HG02884 (cell line): Measurements from ENCODE around the gene GGT6.
"Not testable (repeated sequence)": the region's sequence is repeated elsewhere in the genome, so short reads cannot be mapped to it uniquely, and the experiment has no call there.

Experiments used
- ATAC-seq: cut with Tn5 transposase; IDR thresholded peaks from one replicate; pipeline ENCODE4 v1.9.1; 2021; ENCODE audit warnings: mild to moderate bottlenecking, moderate library complexity; ENCODE audit not compliant: unreplicated experiment

GGT6 gene

DNA sequence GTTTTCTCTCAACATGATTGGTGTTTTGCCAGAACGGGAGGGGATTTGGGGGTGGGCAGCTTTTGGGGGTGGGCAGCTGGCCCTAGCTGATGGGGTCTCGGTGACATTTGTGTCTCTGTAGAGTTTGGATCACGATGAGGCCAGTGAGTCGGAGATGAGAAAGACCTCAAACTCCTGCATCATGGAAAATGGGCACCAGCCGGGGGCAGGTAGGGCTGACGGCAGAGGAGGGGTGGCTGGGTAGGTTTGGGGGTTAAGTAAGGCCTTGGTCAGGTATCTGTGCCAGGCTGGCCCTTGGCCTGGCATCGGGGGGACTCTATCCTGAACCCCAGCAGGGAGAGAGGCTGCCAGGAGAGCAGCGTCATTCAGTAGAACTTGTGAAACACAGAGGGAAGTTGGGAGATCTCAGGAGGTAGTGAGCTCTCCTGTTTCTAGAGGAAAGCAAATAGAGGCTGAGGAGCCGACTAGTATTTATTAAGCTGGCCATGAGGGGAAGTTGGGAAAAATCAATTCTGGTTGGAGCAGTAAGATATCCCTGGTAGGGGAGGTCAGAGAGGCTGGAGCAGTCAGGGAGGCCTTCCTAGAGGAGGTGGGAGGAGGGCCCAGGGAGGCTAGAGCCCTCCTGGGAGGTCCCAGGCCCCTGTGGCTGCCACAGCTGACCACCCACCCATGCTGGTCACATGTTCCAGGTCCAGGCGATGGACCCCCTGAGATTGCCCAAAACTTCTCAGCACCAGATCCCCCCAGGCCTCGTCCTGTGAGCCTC lies 32.0 kb upstream of the GGT6 start:
- no peak for ATAC-seq

DNA sequence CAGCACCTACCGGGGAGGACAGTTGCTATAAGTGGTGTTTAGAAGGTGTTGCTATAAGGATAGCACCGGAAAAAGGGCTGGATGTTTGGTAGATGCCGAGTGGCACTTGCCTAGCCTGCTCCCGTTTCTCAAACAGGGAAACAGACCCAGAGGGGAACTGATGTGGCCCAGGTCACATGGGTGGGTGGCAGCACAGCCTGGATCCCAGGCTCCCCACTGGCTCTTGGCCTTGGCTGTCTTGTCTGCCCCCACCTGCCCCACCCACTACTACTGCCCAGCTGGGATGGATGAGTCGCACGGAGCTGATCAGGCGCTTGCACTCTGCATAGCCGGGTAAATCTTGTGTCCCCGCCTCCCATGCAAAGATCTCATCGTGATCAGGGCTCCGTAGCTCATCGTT lies 31.2 kb upstream of the GGT6 start:
- no peak for ATAC-seq

DNA sequence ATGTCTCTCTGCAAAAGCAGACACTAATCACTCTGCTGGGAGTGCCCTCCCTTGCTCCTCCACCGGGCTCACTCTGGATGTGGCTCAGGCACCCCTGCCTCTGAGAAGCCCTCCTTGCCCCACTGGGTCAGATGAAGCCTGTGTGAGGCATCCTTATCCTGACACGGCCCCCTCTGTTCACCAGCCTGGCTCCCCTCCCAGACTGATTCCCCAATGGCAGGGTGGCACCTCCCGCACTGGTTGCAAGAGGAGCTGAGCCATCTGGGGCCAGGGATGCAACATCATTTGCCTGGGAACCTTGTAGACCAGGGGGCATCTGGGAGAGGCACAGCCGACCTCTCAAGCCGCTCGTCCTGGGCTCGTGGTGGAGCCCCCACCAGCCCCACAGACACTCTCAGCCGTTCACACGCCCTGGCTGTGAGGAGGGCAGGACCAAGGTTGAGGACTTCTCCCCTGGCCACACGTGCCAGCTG lies 30.6 kb upstream of the GGT6 start:
- ATAC-seq, result no peak

DNA sequence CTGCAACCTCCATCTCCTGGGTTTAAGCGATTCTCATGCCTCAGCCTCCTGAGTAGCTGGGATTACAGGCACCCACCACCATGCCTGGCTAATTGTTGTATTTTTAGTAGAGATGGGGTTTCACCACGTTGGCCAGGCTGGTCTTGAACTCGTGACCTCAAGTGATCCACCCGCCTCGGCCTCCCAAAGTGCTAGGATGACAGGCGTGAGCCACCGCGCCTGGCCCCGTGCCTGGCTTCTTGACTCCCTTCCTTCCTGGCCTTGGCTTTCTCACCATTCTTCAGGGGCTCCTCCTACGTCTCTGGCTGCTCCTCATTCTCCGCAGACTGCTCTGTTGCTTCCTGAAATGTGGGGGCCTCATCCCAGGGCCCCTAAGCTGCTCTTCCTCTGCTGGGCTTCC lies 29.7 kb upstream of the GGT6 start:
- ATAC-seq, result not testable (repeated sequence)

DNA sequence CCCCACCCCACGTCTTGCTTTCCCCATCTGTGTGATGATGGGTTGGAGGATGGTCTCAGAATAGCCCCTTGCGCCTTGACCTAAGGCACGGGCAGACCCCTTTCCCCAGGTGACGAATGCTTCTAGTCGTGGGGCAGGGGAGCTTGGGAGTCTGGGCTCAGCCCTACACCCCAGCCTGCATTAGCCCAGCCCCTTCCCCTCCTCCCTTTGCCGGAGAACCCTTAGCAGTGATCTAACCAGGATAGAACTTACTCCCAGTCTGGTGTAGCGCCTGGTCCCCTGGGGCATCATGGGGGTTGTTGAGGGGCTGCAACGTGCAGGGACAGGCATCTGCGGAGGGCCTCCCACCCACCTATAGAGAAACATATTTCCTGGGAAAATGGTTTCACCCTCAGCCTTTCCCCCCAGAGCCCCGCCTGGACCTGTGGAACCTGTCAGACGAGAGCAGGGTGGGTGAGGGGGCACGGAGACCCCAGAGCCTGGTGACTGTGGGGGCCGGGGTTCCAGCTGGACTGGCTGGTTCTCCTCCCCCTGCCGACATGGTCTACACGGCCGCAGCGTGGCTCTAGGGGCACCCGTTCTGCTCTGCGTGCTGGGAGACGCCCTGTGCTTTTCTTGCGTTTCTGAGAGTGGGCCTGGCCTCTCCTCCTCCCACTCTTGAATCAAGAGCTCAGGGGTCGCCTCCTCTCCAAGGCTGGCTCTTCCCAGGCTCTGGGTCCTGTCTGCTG lies 28.7 kb upstream of the GGT6 start:
- no peak for ATAC-seq

DNA sequence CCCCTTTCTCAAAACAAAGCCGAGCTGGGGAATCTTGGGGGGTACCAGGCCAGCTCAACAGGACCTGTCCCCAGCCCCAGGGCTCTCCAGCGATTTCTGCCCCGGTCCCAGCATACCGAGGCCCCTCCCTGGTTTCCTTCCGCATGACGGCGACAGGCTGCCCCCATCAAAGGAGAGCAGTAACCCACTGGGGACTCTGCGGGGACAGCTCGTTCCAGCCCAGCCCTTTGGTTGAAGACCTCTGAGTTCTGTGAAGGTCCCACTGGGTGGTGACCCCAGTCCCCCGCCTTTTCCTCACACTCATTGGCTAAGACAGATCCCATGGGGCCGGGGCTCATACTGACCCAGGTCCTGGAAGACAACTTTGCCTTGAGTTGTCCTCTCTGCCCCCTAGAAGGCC lies 28.0 kb upstream of the GGT6 start:
- ATAC-seq, result no peak

DNA sequence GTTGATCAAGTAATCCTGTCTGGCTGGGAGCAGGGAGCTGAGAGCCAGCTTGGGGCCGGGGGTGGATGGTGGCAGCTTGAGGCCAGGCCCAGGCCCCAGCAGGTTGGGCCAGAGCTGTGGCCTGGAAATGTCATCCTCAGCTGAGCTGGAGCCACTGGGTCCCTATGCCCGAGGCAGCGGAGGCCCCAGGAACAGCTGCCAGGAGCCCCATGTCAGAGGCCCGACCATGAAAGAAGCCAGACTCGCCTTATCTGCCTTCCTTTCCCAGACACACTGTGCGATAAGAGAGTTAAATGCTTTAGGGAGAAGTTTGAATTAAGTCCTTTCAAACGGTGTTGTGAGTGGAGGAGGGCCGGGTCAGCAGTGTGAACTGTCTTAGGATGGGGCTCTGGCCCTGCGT lies 27.4 kb upstream of the GGT6 start:
- ATAC-seq, result no peak

DNA sequence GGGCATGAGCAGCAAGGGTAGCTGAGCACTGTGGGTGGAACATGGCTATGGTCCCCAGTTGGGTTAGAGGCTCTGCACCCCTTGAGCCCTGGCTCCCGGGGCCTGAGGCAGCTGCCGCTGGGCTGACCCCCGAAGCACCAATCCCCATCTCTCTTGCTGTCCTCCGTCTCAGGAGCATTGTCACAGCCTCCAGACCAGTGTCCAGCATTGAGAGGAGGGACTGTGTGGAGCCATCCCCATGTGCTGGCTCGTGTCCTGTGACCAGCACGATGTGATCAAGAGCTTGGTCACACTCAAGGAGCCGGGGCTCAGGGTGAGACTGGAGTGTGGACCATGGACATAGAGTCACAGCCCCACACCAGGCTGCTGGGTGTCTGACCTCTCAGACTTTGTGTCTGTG lies 26.8 kb upstream of the GGT6 start:
- no peak for ATAC-seq

DNA sequence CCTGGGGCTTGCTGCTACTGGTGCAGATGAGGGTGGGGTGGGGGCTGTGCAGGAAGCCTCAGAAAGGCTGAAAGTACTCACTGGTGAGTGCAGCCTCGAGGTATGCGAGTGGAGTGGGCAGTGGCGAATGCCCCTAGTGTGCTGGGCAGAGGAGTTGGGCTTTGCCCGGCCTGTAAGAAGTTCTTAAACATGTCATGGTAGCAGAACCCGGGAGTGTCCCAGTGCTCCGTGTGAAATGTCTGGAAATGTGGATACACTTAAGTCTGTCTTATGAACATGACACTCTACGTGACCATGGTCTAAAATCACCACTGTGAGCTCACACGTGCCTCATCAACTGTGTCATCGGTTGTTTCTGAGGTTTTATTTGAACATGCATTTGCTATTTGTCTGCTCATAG lies 25.7 kb upstream of the GGT6 start:
- no peak for ATAC-seq

DNA sequence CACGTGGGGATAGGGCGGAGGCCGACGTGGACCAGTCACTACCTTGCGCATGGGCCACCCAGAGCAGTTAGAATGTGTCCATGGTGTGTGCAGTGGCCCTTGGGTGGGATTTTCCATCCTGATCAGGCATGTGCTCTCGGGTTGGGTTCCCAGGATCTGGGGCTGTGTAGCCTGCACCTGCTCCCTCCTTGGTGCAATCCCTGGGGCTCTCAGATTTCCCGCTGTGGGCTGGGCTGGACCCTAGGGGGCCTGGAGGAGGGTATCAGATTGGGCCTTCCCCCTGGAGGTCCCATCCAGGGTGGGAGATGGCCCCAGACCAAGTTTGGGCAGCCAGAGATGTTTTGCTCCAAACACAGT lies 25.2 kb upstream of the GGT6 start:
- ATAC-seq, result no peak

DNA sequence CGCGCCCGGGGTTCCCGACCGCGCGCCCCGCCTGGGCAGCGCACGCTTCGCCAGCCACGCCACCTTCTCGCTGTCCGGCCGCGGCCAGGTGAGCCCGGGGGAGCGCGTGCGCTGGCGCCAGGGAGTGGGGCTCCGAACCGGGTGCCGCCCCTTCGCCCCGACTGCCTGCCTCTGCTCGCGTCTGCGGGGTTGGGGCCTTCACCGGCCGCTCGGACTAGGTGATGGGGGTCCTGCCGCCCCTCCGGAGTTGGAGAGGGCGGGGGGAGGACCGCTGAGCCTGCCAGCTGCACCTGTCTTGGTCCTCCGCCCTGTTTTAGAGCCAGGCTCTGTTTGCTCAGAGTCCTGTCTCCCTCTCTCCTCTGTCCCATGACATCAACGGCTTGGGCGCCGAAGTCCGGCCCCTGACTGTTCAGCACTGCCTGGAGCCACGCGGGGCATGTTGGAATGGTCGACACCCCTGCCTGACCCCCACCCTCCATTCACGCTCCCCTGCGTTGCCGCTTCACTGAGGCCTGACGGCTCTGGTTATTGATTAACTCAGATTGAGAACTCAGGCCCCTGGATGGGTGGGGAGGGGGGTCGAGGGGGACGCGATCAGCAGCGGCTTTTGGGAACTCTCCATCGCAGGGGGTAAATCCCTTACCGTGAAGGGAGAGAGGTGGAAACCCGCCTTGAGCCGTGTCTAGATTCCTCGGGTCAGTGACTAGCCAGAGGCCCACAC lies 24.7 kb upstream of the GGT6 start:
- no peak for ATAC-seq

DNA sequence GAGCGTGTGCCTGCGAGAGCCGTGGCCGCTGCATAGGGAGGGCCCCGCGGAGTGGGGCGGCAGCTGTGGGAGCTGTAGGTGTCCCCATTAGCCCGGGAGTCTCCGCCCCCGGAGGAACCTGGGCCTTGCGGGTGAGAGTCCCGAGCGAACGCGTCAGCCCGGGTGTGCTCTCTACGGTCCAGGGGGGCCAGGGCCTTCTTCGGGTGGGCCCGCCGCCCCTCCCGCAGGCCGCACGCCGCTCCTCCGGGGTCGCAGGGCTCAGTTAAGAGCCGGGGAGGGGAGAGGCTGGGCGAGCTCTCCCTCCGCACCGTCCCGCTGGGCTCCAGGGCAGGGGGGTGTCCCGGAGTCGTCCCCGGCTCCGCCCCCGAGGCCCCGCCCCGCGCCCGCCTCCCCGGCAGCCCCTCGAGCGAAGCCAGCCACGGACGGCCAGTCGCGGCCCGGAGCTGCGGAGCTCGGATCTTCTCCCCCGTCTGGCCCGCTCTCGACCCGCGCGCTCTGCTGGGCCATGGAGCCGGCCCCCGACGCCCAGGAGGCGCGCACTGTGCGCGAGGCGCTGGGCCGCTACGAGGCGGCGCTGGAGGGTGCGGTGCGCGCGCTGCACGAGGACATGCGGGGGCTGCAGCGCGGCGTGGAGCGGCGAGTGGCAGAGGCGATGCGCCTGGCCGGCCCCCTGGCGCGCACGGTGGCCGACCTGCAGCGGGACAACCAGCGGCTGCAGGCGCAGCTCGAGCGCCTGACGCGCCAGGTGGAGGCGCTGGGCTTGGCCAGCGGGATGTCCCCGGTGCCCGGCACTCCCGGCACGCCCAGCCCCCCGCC lies 23.9 kb upstream of the GGT6 start, which contains the start of gene SMTNL2:
SMTNL2 (plus strand) TSS at position 429 of the 816 bp plus-strand sequence; CDS start at position 506, 77 bp downstream.
- no peak for ATAC-seq

DNA sequence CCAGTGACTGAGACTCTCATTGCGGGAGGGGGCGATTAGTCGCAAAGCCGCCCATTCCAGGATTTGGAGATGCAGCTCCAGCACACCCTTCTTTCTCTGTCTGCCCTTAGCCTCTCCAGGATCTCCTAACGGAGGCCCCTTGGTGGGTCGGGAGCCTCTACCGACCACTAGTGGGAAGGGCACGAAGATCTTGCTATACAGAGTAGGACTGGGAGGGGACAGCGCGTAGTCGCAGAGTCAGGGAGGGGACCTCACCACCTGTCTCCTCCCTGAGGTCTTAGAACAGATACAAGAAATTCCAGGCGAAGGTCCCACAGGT lies 23.4 kb upstream of the GGT6 start:
- ATAC-seq, result no peak

DNA sequence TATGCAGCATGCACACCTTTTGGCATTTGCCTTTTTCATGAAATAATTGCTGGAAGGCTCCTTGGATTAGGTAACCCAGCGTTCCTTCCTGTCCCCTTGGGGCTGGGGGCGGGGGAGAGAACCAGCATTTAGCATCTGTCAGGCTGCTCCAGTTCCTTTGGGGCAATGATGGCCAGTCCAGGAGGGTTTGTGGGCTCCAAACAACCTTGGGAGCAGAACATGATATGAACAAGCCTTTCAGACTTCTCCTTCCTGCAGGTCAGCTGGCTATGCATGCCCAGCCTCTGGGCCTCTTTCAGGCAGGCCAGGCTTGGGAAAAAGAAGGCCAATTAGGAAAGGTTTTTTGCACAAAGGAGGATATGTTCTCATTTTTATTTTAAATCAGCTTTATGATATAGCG lies 22.8 kb upstream of the GGT6 start:
- ATAC-seq, result no peak

DNA sequence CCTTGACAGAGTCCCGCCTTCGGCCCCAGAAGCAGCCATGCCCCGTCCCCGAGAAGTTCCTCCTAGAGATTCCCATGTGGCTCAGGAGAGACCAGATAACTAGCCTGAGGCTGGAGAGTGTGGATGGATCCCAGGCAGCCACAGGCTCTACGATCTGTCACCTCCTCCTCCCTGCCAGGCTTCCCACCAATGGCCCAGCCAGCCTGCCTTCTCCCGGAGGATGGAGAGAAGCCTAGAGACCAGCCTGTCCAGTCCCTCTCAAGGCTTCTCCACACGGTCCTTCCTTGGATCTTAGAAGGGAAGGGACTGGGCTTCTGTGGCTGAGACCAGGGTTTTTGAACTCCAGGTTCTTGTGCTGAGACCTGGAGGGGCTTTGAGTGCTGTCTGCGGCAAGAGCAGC lies 22.3 kb upstream of the GGT6 start:
- ATAC-seq, result no peak

DNA sequence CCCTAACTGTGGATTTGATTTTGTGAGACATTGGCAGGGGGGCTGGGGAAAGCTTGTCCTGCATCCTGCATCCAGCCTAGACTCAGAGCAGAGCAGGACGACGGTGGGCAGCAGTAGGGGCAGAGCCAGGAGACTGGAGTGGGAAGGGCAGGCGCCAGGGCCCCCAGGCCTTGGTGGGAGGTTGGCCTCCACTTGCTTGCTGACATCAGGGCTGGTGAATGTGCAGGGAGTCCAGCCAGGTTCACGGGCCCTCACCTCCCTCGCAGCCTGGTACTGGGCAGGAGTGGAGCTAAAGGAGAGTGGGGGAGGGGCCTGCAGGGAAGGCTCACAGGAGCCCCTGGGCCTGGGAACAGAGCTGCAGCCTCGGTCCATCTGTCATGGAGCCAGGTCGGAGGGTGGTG lies 21.7 kb upstream of the GGT6 start:
- ATAC-seq, result no peak

DNA sequence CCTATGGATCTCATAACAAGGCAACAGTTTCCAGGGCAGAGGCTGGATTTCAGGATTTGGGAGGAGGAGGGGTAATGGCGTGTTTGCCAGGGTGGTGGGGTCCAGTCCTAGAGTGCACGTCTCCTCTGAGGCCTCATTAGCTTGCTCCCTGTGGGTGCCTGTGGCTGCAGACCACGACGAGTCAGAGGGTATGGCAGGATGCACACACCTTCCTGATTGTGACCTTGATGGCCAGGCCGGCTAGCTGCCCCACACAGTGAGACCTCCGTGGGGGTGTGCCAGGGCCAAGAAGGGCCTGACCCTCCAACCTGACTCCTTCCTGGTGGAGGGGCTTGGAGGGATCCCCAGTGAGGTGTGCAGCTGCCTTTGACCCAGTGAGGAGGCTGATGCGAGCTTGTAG lies 19.9 kb upstream of the GGT6 start:
- no peak for ATAC-seq

DNA sequence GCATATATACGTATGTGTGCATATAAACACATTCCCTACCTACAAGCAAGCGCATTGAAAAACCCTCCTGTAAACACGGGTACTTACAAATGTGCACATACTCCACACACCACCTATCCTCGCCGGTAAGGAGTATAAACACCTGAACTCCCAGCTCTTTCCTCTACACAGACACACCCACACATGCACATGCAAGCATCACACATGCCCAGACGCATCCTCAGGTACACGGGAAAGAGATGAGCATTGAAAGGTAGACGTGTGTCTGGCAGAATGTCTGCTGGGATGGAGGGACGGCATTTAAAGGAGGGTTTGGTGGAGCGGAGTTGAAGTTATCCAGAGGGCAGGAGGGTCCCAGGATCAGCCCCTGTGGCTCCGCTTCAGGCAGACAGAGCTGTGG lies 19.3 kb upstream of the GGT6 start:
- no peak for ATAC-seq

DNA sequence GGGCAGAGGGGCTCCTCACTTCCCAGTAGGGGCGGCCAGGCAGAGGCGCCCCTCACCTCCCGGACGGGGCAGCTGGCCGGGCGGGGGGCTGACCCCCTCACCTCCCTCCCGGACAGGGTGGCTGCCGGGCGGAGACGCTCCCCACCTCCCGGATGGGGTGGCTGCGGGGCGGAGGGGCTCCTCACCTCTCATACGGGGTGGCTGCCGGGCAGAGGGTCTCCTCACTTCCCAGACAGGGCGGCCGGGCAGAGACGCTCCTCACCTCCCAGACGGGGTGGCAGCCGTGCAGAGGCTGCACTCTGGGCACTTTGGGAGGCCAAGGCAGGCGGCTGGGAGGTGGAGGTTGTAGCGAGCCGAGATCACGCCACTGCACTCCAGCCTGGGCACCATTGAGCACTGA lies 18.0 kb upstream of the GGT6 start:
- not testable (repeated sequence) for ATAC-seq

DNA sequence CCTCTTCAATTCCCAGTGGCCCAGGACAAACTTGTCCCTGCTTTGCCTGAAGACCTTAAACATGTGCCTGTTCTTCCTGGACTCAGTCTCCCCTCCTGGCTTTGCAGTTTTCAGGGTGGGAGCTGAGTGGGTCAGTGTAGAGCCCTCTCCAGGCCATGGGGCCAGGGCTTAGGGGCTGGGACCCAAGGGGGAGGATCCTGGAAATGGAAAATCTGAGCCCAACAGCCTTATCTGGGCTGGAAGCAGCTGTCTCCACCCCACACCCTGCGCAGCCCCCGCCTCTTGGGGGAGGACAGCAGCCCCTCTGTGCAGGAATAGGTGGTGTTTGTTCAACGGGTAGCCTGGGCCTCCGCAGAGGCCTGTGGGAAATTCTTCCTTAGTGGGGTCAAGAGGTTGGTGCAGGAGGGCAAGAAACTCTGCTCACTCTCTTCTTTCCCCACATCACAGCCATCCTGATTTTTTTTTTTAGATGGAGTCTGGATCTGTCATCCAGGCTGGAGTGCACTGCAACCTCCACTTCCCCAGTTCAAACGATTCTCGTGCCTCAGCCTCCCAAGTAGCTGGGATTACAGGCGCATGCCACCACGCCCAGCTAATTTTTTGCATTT lies 17.1 kb upstream of the GGT6 start:
- no peak for ATAC-seq
